ENCODE data around the gene FNDC3B.

FNDC3B gene

GRCh38 chr3:172213200-172213599 is 173.8 kb downstream of the FNDC3B start:
- DNase-seq (ENCODE audit: low read depth in 2 of 2) = no peak

- DNase-seq (ENCODE audit: low read depth in 2 of 2) = no peak
These were observed 174.5 kb downstream of the FNDC3B start for GRCh38 chr3:172213904-172214303.

GRCh38 chr3:172216267-172216666 is 176.9 kb downstream of the FNDC3B start:
- no peak for DNase-seq (ENCODE audit: low read depth in 2 of 2)

- DNase-seq (ENCODE audit: low read depth in 2 of 2) = no peak
These were observed 177.5 kb downstream of the FNDC3B start for GRCh38 chr3:172216911-172217310.

- DNase-seq (ENCODE audit: low read depth in 2 of 2) = no peak
These were observed 178.5 kb downstream of the FNDC3B start for GRCh38 chr3:172217877-172218276.

- DNase-seq (ENCODE audit: low read depth in 2 of 2) = no peak
These were observed 179.3 kb downstream of the FNDC3B start for GRCh38 chr3:172218350-172219323.

GRCh38 chr3:172219750-172220149 is 180.4 kb downstream of the FNDC3B start:
- DNase-seq (ENCODE audit: low read depth in 2 of 2) = no peak

- DNase-seq (ENCODE audit: low read depth in 2 of 2) = no peak
These were observed 182.2 kb downstream of the FNDC3B start for GRCh38 chr3:172221547-172221946.

- no peak for DNase-seq (ENCODE audit: low read depth in 2 of 2)
These were observed 183.2 kb downstream of the FNDC3B start for GRCh38 chr3:172222478-172223071.

- no peak for DNase-seq (ENCODE audit: low read depth in 2 of 2)
These were observed 184.5 kb downstream of the FNDC3B start for GRCh38 chr3:172223870-172224269.

- DNase-seq (ENCODE audit: low read depth in 2 of 2) = no peak
These were observed 185.3 kb downstream of the FNDC3B start for GRCh38 chr3:172224560-172225214.

GRCh38 chr3:172225215-172225707 is 185.9 kb downstream of the FNDC3B start:
- DNase-seq (ENCODE audit: low read depth in 2 of 2) = no peak

GRCh38 chr3:172226831-172227230 is 187.5 kb downstream of the FNDC3B start:
- no peak for DNase-seq (ENCODE audit: low read depth in 2 of 2)

- DNase-seq (ENCODE audit: low read depth in 2 of 2) = no peak
These were observed 188.1 kb downstream of the FNDC3B start for GRCh38 chr3:172227340-172228035.

GRCh38 chr3:172228036-172228415 is 188.6 kb downstream of the FNDC3B start:
- DNase-seq (ENCODE audit: low read depth in 2 of 2) = no peak

- DNase-seq (ENCODE audit: low read depth in 2 of 2) = no peak
These were observed 190.1 kb downstream of the FNDC3B start for GRCh38 chr3:172229462-172229861.

GRCh38 chr3:172231318-172231901 is 192.0 kb downstream of the FNDC3B start:
- DNase-seq (ENCODE audit: low read depth in 2 of 2) = no peak

GRCh38 chr3:172232579-172233212 is 193.3 kb downstream of the FNDC3B start:
- no peak for DNase-seq (ENCODE audit: low read depth in 2 of 2)

- DNase-seq (ENCODE audit: low read depth in 2 of 2) = no peak
These were observed 194.3 kb downstream of the FNDC3B start for GRCh38 chr3:172233474-172234277.

- no peak for DNase-seq (ENCODE audit: low read depth in 2 of 2)
These were observed 196.3 kb downstream of the FNDC3B start for GRCh38 chr3:172235698-172236097.

All from stimulated activated CD4-positive, alpha-beta T cell treated with anti-CD3 and anti-CD28 coated beads, Interleukin-12 subunit alpha, Interleukin-12 subunit beta, amount 100 ng/mL, for 24 hours (primary cell).